Esophagus squamous epithelium (tissue), 5 donors: ENCODE data around the gene NOG. TPM values are rescaled to one million over a fixed set of nuclear protein-coding genes. Genes with fewer than 3 reads are reported as not detected.

ENCODE experiments used
- DNase-seq: peaks from one replicate; lab custom pipeline; 2025; lab: John Stamatoyannopoulos, UW
- H3K27ac ChIP-seq, 4 donors: fragments of 200-600 bp; sonication (generic); one replicate each; pipeline ENCODE4 v1.5.1; 2016 to 2019; ENCODE audit warnings: mild to moderate bottlenecking in 1 of 4
- H3K27me3 ChIP-seq, 4 donors: fragments of 200-600 bp; sonication (generic); 1 replicate in 3 of 4; 2 replicates in 1 of 4; pipeline versions ENCODE4 v1.5.1 to v1.6.0; 2017 to 2021; ENCODE audit warnings: antibody characterized with exemption in 1 of 4
- H3K36me3 ChIP-seq, 3 donors: fragments of 200-600 bp; sonication (generic); one replicate each; pipeline ENCODE4 v1.5.1; 2016 to 2019
- H3K4me1 ChIP-seq, 3 donors: fragments of 200-600 bp; sonication (generic); one replicate each; pipeline ENCODE4 v1.5.1; 2017 to 2019
- H3K4me3 ChIP-seq, 4 donors: fragments of 200-600 bp; sonication (generic); 1 replicate in 3 of 4; 2 replicates in 1 of 4; pipeline ENCODE4 v1.5.1; 2016 to 2019; ENCODE audit warnings: mild to moderate bottlenecking in 2 of 4, moderate library complexity in 1 of 4
- H3K9me3 ChIP-seq, 3 donors: fragments of 200-600 bp; sonication (generic); one replicate each; pipeline ENCODE4 v1.5.1; 2016 to 2019
- POLR2A ChIP-seq, 4 donors: fragments of 450-650 bp; IDR thresholded peaks; one replicate each; pipeline ENCODE4 v1.6.1; 2017; ENCODE audit warnings: antibody characterized with exemption in 4 of 4, mild to moderate bottlenecking in 4 of 4, moderate library complexity in 3 of 4
- WGBS, 2 donors: methylation state at CpG; one replicate each; pipeline ENCODE4 v1.1.5; 2018; 5-methylcytosine and 5-hydroxymethylcytosine counted together
- intact Hi-C: fragments of 100-400 bp; cut with DNase I; formaldehyde crosslinking; loops from one replicate; pipeline ENCODE4 v1.15.0; 2022
- total RNA-seq, 4 donors: library from RNA; depleted of rRNA; stranded (reverse); fragments of >200 nt; gene quantifications; one replicate each; pipeline ENCODE4 v1.1.0, GENCODE V29; 2016
- TF ChIP-seq, protein P1 (sequence below), 6 experiments: fragments of 450-650 bp in 4 of 6; fragments of 200-600 bp in 2 of 6; sonication (generic) in 2 of 6; IDR thresholded peaks; one replicate each; pipeline ENCODE4 v1.5.1; 2016 to 2019; ENCODE audit warnings: antibody characterized with exemption in 6 of 6, mild to moderate bottlenecking in 4 of 6, moderate library complexity in 4 of 6
- donor health status: DM: yes; HTN: yes; CAD: no.

The NOG gene
- total RNA-seq, 4 donors from 2014 or later = 0.38 TPM; not detected in 3

DNA sequence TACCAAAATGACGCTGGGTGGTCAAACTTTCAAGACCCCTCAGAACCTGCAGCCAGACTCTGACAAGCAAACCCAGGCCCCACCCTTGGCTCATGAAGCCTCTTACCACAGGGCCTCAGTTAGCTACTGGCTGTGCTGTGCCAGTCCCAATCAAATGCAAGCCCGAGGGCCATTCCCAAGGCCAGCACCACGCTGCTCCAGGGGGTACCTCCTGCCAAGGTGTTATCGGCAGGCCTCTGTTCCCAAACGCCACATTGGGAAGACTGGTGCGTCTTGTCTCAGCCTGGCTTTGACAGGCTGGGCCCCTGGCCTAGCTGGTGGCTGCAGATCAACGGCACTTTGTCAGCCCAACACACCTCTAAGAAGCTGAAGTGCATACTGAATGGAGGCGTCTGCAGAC is 35.8 kb upstream of the NOG start:
- WGBS, 2 donors = 73 to 90% methylated on average over 2 to 6 of the region's 8 CpGs
- Histone ChIP-seq H3K27ac (no peak overlapping the region), H3K4me3 (no peak overlapping the region), H3K9me3 (no peaks in the 10 kb centered on the region), H3K4me1 (no peaks in the 10 kb centered on the region), H3K36me3 (no peaks in the 10 kb centered on the region), H3K27me3 (no peaks in the 10 kb centered on the region)
- no peak for TF ChIP-seq POLR2A (IDR thresholded peaks at IDR 0.05)
- TF ChIP-seq, protein P1, sequence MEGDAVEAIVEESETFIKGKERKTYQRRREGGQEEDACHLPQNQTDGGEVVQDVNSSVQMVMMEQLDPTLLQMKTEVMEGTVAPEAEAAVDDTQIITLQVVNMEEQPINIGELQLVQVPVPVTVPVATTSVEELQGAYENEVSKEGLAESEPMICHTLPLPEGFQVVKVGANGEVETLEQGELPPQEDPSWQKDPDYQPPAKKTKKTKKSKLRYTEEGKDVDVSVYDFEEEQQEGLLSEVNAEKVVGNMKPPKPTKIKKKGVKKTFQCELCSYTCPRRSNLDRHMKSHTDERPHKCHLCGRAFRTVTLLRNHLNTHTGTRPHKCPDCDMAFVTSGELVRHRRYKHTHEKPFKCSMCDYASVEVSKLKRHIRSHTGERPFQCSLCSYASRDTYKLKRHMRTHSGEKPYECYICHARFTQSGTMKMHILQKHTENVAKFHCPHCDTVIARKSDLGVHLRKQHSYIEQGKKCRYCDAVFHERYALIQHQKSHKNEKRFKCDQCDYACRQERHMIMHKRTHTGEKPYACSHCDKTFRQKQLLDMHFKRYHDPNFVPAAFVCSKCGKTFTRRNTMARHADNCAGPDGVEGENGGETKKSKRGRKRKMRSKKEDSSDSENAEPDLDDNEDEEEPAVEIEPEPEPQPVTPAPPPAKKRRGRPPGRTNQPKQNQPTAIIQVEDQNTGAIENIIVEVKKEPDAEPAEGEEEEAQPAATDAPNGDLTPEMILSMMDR (IDR thresholded peaks at IDR 0.05) = no peak
- intact Hi-C loops = no loop called here
- no peak for DNase-seq

DNA sequence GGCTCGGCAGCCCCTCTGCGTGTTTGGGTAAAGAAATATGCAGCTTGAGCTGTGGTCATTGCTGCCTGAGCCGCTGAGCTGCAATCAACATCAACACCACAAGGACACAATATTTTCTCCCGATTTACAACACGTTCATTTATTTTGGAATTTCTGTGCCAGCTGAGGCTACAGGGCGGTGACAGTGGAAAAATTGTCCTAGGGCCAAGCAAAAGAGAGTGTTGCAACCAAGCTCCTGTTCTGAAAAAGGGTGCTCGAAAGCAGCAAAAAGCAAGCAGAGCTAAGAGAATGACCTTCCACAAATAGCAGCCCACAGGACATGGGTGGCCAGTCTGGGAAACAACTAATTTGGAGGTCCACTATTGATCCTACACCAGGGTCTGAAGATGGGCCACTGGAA is 35.4 kb upstream of the NOG start:
- H3K27me3 ChIP-seq = no peaks in the 10 kb centered on the region
- H3K4me3 ChIP-seq = no peak overlapping the region
- intact Hi-C loops = no loop called here

DNA sequence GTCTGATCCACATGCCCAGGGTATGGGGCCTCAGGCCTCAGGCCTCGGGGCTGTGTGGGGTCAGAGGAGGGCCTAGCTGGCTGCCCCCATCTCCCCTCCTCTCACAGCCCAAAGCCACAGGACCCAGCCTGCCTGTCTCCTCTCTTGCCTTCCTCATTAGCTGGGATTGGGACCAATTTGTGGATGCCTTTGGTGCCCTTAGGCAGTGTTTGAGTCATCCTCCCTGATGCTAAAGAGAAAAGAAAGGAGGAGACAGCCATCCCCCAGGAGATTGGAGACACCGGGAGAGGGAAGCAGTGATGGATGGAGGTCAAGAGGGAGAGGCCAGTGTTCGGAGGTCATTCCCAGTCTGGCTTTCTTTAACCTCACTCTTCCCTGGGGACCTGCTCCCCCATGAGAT is 23.3 kb upstream of the NOG start:
- Histone ChIP-seq H3K27ac (no peak overlapping the region), H3K27me3 (peaks cover 0 to 16% (median 0%) of the 10 kb centered on the region in 4 donors), H3K9me3 (no peaks in the 10 kb centered on the region), H3K4me3 (no peak overlapping the region), H3K36me3 (no peaks in the 10 kb centered on the region), H3K4me1 (no peaks in the 10 kb centered on the region)
- no peak for DNase-seq
- TF ChIP-seq, protein P1 (IDR thresholded peaks at IDR 0.05) = no peak
- TF ChIP-seq POLR2A (IDR thresholded peaks at IDR 0.05) = no peak
- intact Hi-C loops = no loop called here
- WGBS, 2 donors = 23 to 43% methylated on average over 2 to 3 of the region's 3 CpGs

More for the DNA sequence above, 35.4 kb upstream of the NOG start:
- DNase-seq = no peak
- Histone ChIP-seq H3K36me3 (no peaks in the 10 kb centered on the region), H3K27ac (no peak overlapping the region), H3K9me3 (no peaks in the 10 kb centered on the region), H3K4me1 (no peaks in the 10 kb centered on the region)
- 67 to 77% methylated on average over 1 to 2 of the region's 7 CpGs for WGBS, 2 donors
- TF ChIP-seq POLR2A (IDR thresholded peaks at IDR 0.05) = no peak
- TF ChIP-seq, protein P1 (IDR thresholded peaks at IDR 0.05) = no peak

DNA sequence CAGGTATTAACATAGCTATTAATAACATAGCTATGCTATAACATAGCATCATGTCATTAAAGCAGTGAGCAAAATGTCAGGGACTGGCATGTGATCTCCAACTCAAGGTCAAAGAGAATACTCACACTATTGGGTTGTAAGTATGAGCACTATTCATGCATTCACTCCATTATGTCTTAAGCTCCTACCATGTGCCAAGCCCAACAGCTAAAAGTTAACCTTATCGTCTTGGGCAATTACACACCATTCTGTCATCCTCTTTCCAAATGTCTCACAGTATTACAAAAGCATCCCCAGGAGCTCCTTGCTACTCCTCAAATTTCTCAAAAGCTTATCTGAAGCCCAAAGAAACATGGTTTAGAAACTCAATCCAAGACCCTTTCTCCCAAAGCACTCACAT is 22.0 kb upstream of the NOG start:
- TF ChIP-seq, protein P1 (IDR thresholded peaks at IDR 0.05) = no peak
- no peak for TF ChIP-seq POLR2A (IDR thresholded peaks at IDR 0.05)
- Histone ChIP-seq H3K4me3 (no peak overlapping the region), H3K27me3 (peaks cover 0 to 16% (median 0%) of the 10 kb centered on the region in 4 donors), H3K36me3 (no peaks in the 10 kb centered on the region), H3K27ac (no peak overlapping the region), H3K4me1 (no peaks in the 10 kb centered on the region), H3K9me3 (no peaks in the 10 kb centered on the region)
- DNase-seq = no peak
- intact Hi-C loops = no loop called here
- WGBS, 2 donors = 71 to 78% methylated on average over 1 of the region's 1 CpG

DNA sequence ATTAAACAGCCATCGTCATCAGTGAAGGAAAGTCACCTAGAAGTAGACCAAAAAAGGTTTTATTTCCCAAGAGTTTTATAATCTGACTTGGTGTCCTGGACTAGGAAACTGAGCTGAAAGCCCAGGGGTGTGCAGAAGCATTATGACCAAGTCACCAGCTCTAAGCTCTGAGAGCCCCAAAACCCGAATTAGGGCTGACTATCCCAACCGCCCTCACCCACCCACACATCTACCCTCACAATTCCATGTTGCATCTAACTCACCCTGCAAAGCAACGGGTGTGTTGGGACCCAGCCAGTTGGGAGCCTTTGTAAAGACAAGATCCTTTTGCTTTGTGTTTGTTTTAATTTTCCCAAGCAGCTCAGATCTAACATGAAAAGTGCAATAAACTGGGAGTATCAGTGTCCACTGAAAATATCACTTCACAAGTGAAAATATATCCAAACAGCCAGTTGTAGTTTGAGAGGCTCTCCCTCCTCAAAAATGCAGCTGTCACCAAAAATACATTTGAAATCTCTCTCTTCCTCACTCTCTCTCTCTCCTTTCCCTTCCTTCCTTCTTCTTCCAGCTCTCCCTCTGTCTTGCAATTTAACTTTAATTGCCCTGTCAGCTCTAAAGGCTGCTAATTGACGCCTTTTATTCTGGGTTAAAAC is 16.2 kb upstream of the NOG start:
- peak overlapping the region in 1 of 4 donors; percentile 8 for H3K4me3 ChIP-seq
- peaks cover 0 to 6% (median 0%) of the 10 kb centered on the region in 3 donors for H3K4me1 ChIP-seq
- intact Hi-C loops = no loop called here
- no peak overlapping the region for H3K27ac ChIP-seq
- no peaks in the 10 kb centered on the region for H3K9me3 ChIP-seq
- no peak for DNase-seq
- TF ChIP-seq, protein P1 (IDR thresholded peaks at IDR 0.05) = no peak
- TF ChIP-seq POLR2A (IDR thresholded peaks at IDR 0.05) = no peak
- WGBS, 2 donors = 30 to 38% methylated on average over 2 to 5 of the region's 5 CpGs
- H3K36me3 ChIP-seq = no peaks in the 10 kb centered on the region
- peaks cover 0 to 17% (median 0%) of the 10 kb centered on the region in 4 donors for H3K27me3 ChIP-seq
